HepG2 (cell line): ENCODE results near the gene QKI. TPM values are rescaled to one million over a fixed set of nuclear protein-coding genes. Genes with fewer than 3 reads are reported as not detected.

Source experiments
- ARHGAP35 ChIP-seq: sonication (generic); formaldehyde crosslinking; IDR thresholded peaks from 2 replicates; pipeline ENCODE4 v1.9.0; 2022; ENCODE audit warnings: mild to moderate bottlenecking, inconsistent platforms, moderate library complexity, missing genetic modification reagents, borderline replicate concordance
- GATA4 ChIP-seq: sonication (generic); IDR thresholded peaks from 2 replicates; pipeline ENCODE4 v1.6.1; 2016; ENCODE audit warnings: antibody characterized with exemption, low read depth, borderline replicate concordance
- HNRNPL ChIP-seq: fragments of 200-400 bp; formaldehyde crosslinking; IDR thresholded peaks from 2 replicates; pipeline ENCODE4 v1.6.1; 2017; ENCODE audit warnings: mild to moderate bottlenecking, low read depth, low read length
- HOMEZ ChIP-seq: IDR thresholded peaks from 2 replicates; pipeline ENCODE4 v1.6.1; 2016; ENCODE audit warnings: low read depth
- MATR3 ChIP-seq: sonication (generic); formaldehyde crosslinking; IDR thresholded peaks from 2 replicates; pipeline ENCODE4 v1.4.0; 2020; ENCODE audit warnings: missing genetic modification reagents
- MAZ ChIP-seq, 2 experiments: sonication (generic) in 1 of 2; formaldehyde crosslinking in 1 of 2; IDR thresholded peaks; 2 replicates each; pipeline versions ENCODE4 v1.5.0 to v1.6.1; 2012 to 2020; ENCODE audit warnings: low read depth in 2 of 2, mild to moderate bottlenecking in 2 of 2, borderline replicate concordance in 1 of 2, improper control_type of control experiment in 1 of 2, low read length in 1 of 2, missing genetic modification reagents in 1 of 2, moderate library complexity in 1 of 2
- RELA ChIP-seq: sonication (generic); formaldehyde crosslinking; IDR thresholded peaks from 2 replicates; pipeline ENCODE4 v1.4.0; 2020; ENCODE audit warnings: missing genetic modification reagents
- SOX6 ChIP-seq, 2 experiments: fragments of 450-650 bp in 1 of 2; sonication (generic) in 1 of 2; formaldehyde crosslinking in 1 of 2; IDR thresholded peaks; 2 replicates each; pipeline versions ENCODE4 v1.4.0 to v1.6.1; 2017 to 2020; ENCODE audit warnings: antibody characterized with exemption in 1 of 2, mild to moderate bottlenecking in 1 of 2, missing genetic modification reagents in 1 of 2
- TCF7 ChIP-seq: sonication (generic); IDR thresholded peaks from 2 replicates; pipeline ENCODE4 v1.6.1; 2016; ENCODE audit warnings: antibody characterized with exemption, low read depth
- ZBTB37 ChIP-seq: sonication (generic); formaldehyde crosslinking; IDR thresholded peaks from 2 replicates; pipeline ENCODE4 v1.4.0; 2020; ENCODE audit warnings: mild to moderate bottlenecking, missing genetic modification reagents
- ZBTB43 ChIP-seq: sonication (generic); formaldehyde crosslinking; conservative IDR thresholded peaks from 2 replicates; pipeline ENCODE4 v1.4.0; 2020; ENCODE audit warnings: missing genetic modification reagents
- ZBTB46 ChIP-seq: sonication (generic); formaldehyde crosslinking; IDR thresholded peaks from 2 replicates; pipeline ENCODE4 v1.4.0; 2020; ENCODE audit warnings: mild to moderate bottlenecking, missing genetic modification reagents, borderline replicate concordance
- ZBTB7B ChIP-seq: sonication (generic); formaldehyde crosslinking; IDR thresholded peaks from 2 replicates; pipeline ENCODE4 v1.4.0; 2020; ENCODE audit warnings: missing genetic modification reagents
- ZNF280B ChIP-seq: sonication (generic); formaldehyde crosslinking; IDR thresholded peaks from 2 replicates; pipeline ENCODE4 v1.5.0; 2020; ENCODE audit warnings: missing genetic modification reagents, mild to moderate bottlenecking, borderline replicate concordance
- ZNF513 ChIP-seq: sonication (generic); formaldehyde crosslinking; conservative IDR thresholded peaks from 2 replicates; pipeline ENCODE4 v1.5.0; 2020; ENCODE audit warnings: missing genetic modification reagents
- ZNF598 ChIP-seq: sonication (generic); formaldehyde crosslinking; IDR thresholded peaks from 2 replicates; pipeline ENCODE4 v1.5.1; 2020; ENCODE audit warnings: mild to moderate bottlenecking, missing genetic modification reagents, borderline replicate concordance
- ZNF776 ChIP-seq: sonication (generic); formaldehyde crosslinking; IDR thresholded peaks from 2 replicates; pipeline ENCODE4 v1.4.0; 2020; ENCODE audit warnings: mild to moderate bottlenecking, missing genetic modification reagents
- polyA plus RNA-seq, 8 experiments: library from polyadenylated mRNA; depleted of rRNA in 3 of 8; stranded (reverse) in 7 of 8; unstranded in 1 of 8; fragments of >200 nt; fragmentation: Illumina TruSeq in 4 of 8; extraction: Trizol in 4 of 8; gene quantifications; 2 replicates each; pipeline versions ENCODE4 v1.2.1 to v1.2.3, GENCODE V29; 2011 to 2016; ENCODE audit warnings: low read depth in 4 of 8, missing spikeins in 1 of 8, mixed read lengths in 1 of 8; ENCODE audit not compliant: insufficient read depth in 1 of 8
- total RNA-seq, 5 experiments: library from RNA; depleted of rRNA; stranded (reverse); fragments of >200 nt; fragmentation: Illumina TruSeq; extraction: Trizol; gene quantifications; 2 replicates each; pipeline ENCODE4 v1.2.3, GENCODE V29; 2016; ENCODE audit warnings: low read depth in 1 of 5

QKI gene
- total and polyA plus RNA-seq, 2 of the 13 experiments (the other 11 are each of a cell fraction or from before 2014, with no cell fraction given) = 136 to 137 TPM

GRCh38 chr6:163405412-163406309, 8.9 kb upstream of the QKI start (continued):
- TF ChIP-seq HOMEZ (no peak), ZBTB46 (CRISPR knock-in tag) (no peak), ZNF513 (CRISPR knock-in tag) (no peak), ZBTB37 (CRISPR knock-in tag) (peak; percentile 87), GATA4 (no peak), ZNF280B (CRISPR knock-in tag) (peak; percentile 66; the same call in 1 of the 2 replicates), MATR3 (no peak), TCF7 (no peak), MAZ (IDR thresholded peaks at IDR 0.05; ENCODE audit: borderline replicate concordance, low read depth, low read length) (no peak), MAZ (CRISPR knock-in tag; IDR thresholded peaks at IDR 0.05; ENCODE audit: low read depth) (0 out of 2 replicates have a peak, but pooled peaks have one; percentile 13), ZNF598 (CRISPR knock-in tag) (peak; percentile 74; the same call in 1 of the 2 replicates), ZNF776 (CRISPR knock-in tag) (no peak), SOX6 (IDR thresholded peaks at IDR 0.05) (no peak), SOX6 (CRISPR knock-in tag; IDR thresholded peaks at IDR 0.05) (peak; percentile 58), ZBTB7B (CRISPR knock-in tag) (no peak), HNRNPL (peak; percentile 80; the same call in 1 of the 2 replicates), ZBTB43 (CRISPR knock-in tag) (no peak; the same call in 1 of the 2 replicates), ARHGAP35 (CRISPR knock-in tag) (no peak), RELA (CRISPR knock-in tag) (no peak)
